Transverse colon (tissue), 4 donors: Measurements from ENCODE around the gene PSMD12. TPM values are rescaled to one million over a fixed set of nuclear protein-coding genes. Genes with fewer than 3 reads are reported as not detected.
A peak's percentile ranks its signal among the peaks of the same experiment; 100 is the strongest.

ENCODE experiments used
- DNase-seq: peaks from one replicate; pipeline ENCODE4 v3.0.0-alpha.2; 2019
- H3K27ac ChIP-seq, 4 donors: fragments of 200-600 bp; sonication (generic); 2 replicates each; pipeline ENCODE4 v1.5.1; 2016 to 2018; ENCODE audit warnings: inconsistent platforms in 4 of 4
- H3K27me3 ChIP-seq: fragments of 200-600 bp; sonication (generic); 2 replicates; pipeline ENCODE4 v1.5.1; 2017; ENCODE audit warnings: inconsistent platforms
- H3K36me3 ChIP-seq, 4 donors: fragments of 200-600 bp; sonication (generic); 2 replicates each; pipeline ENCODE4 v1.5.1; 2017 to 2019; ENCODE audit warnings: inconsistent platforms in 4 of 4
- H3K4me1 ChIP-seq, 4 donors: fragments of 200-600 bp; sonication (generic); 2 replicates each; pipeline ENCODE4 v1.5.1; 2017 to 2020; ENCODE audit warnings: inconsistent platforms in 4 of 4
- H3K4me3 ChIP-seq, 4 donors: fragments of 200-600 bp; sonication (generic); 1 replicate in 1 of 4; 2 replicates in 3 of 4; pipeline versions ENCODE4 v1.5.1 to v1.6.1; 2017 to 2019; ENCODE audit warnings: inconsistent platforms in 4 of 4
- H3K9me3 ChIP-seq, 2 donors: fragments of 200-600 bp; sonication (generic); 2 replicates each; pipeline ENCODE4 v1.5.1; 2017 to 2019; ENCODE audit warnings: inconsistent platforms in 2 of 2
- EP300 ChIP-seq: sonication (generic); formaldehyde crosslinking; IDR thresholded peaks from one replicate; pipeline ENCODE4 v1.6.1; 2017; ENCODE audit warnings: antibody characterized with exemption, low read depth
- POLR2A ChIP-seq: fragments of 450-650 bp; IDR thresholded peaks from one replicate; pipeline ENCODE4 v1.6.1; 2016; ENCODE audit warnings: antibody characterized with exemption, mild to moderate bottlenecking, moderate library complexity
- POLR2AphosphoS5 ChIP-seq, 3 donors: sonication (generic); formaldehyde crosslinking; IDR thresholded peaks; one replicate each; pipeline ENCODE4 v1.6.1; 2016; ENCODE audit warnings: antibody characterized with exemption in 3 of 3
- WGBS, 2 donors: methylation state at CpG; one replicate each; pipeline ENCODE4 v1.1.5; 2018; ENCODE audit warnings: low coverage in 1 of 2; 5-methylcytosine and 5-hydroxymethylcytosine counted together
- in situ Hi-C, 4 donors: fragments of 200-750 bp; cut with MboI; loops; one replicate each; pipeline versions ENCODE4 v1.15.0 to v1.15.1; 2017; ENCODE audit warnings: low sequenced_read_pairs in 3 of 4, low pct_ligation_motif_present in 1 of 4, low pct_unique_long_range_greater_than_20kb in 1 of 4
- intact Hi-C: fragments of 100-400 bp; cut with DNase I; formaldehyde crosslinking; loops from one replicate; pipeline ENCODE4 v1.15.1; 2023; ENCODE audit warnings: low total_unique reads
- total RNA-seq, 4 donors: library from RNA; depleted of rRNA; stranded (reverse); fragments of >200 nt; gene quantifications; one replicate each; pipeline ENCODE4 v1.1.0, GENCODE V29; 2016
- TF ChIP-seq, protein P1 (sequence below), 5 experiments: fragments of 200-600 bp in 3 of 5; fragments of 450-650 bp in 2 of 5; sonication (generic) in 3 of 5; IDR thresholded peaks; 1 replicate in 2 of 5; 2 replicates in 3 of 5; pipeline ENCODE4 v1.5.1; 2016 to 2017; ENCODE audit warnings: antibody characterized with exemption in 5 of 5, inconsistent platforms in 3 of 5, mild to moderate bottlenecking in 2 of 5, moderate library complexity in 1 of 5

PSMD12 gene
- total RNA-seq, 4 donors from 2014 or later = 7.2 to 25.2 (median 12.5) TPM

DNA sequence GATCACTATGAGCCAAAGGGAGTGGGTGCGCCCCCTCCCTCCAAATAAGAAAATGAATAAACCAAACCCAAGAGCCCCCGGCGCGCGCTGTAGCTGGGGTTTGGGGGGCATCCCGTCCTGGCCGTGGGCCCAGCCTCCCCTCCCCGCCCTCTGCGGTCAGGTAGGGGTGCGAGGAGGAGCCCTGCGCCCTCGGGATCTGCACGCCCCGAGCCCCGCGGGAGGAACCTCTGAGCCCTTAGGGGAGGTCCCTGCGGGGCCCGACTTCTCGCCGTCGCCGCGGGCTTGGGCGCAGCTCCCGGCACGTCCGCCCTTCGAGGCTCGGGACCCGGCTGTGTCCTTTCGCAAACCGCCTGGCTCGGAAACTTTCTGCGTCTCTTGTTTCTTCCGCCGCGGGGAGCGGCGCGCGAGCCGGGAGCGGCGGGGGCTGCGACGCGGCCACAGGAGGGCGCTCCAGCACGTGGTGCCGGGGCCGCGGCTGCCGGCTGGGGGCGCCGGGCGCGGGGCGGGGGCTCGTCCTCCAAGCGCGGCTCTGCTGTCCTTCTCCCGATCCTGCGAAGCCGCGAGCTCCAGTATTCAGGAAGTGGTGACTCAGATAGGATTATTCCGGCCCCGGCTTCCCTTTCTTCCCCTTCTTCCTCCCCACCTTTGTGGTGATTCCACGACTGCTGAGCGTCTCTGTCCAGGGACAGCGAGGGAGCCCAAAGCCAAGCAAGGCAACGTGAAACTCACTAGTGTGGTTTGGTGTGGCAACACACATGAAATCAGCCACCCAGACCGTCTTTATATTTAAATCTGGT lies 12.3 kb upstream of the PSMD12 start:
- TF ChIP-seq, protein P1, sequence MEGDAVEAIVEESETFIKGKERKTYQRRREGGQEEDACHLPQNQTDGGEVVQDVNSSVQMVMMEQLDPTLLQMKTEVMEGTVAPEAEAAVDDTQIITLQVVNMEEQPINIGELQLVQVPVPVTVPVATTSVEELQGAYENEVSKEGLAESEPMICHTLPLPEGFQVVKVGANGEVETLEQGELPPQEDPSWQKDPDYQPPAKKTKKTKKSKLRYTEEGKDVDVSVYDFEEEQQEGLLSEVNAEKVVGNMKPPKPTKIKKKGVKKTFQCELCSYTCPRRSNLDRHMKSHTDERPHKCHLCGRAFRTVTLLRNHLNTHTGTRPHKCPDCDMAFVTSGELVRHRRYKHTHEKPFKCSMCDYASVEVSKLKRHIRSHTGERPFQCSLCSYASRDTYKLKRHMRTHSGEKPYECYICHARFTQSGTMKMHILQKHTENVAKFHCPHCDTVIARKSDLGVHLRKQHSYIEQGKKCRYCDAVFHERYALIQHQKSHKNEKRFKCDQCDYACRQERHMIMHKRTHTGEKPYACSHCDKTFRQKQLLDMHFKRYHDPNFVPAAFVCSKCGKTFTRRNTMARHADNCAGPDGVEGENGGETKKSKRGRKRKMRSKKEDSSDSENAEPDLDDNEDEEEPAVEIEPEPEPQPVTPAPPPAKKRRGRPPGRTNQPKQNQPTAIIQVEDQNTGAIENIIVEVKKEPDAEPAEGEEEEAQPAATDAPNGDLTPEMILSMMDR (IDR thresholded peaks at IDR 0.05) = peak; percentile 29 to 68 (median 51)
- TF ChIP-seq EP300 (no peak), POLR2A (peak; percentile 65), POLR2AphosphoS5 (IDR thresholded peaks at IDR 0.05) (peak; percentile 43 to 81 (median 77))
- Histone ChIP-seq H3K27ac (peak overlapping the region; percentile 88 to 94 (median 92)), H3K9me3 (no peaks in the 10 kb centered on the region), H3K4me1 (peaks cover 0 to 12% (median 7%) of the 10 kb centered on the region in 4 donors), H3K27me3 (no peaks in the 10 kb centered on the region), H3K36me3 (no peaks in the 10 kb centered on the region), H3K4me3 (peak overlapping the region; percentile 63 to 72 (median 68))
- DNase-seq = peak; percentile 79
- intact Hi-C loops (loop anchor here (10.0 kb wide), 1 partner anchor 96 kb away; no protein-coding TSS in a partner anchor), in situ Hi-C loops (loop anchor here in 1 of 4 donors (25.0 kb wide), 2 partner anchors 234 to 309 kb away; no protein-coding TSS in a partner anchor)
- whole genome bisulfite sequencing, 2 donors = 0% methylated on average over 5 to 66 of the region's 72 CpGs

DNA sequence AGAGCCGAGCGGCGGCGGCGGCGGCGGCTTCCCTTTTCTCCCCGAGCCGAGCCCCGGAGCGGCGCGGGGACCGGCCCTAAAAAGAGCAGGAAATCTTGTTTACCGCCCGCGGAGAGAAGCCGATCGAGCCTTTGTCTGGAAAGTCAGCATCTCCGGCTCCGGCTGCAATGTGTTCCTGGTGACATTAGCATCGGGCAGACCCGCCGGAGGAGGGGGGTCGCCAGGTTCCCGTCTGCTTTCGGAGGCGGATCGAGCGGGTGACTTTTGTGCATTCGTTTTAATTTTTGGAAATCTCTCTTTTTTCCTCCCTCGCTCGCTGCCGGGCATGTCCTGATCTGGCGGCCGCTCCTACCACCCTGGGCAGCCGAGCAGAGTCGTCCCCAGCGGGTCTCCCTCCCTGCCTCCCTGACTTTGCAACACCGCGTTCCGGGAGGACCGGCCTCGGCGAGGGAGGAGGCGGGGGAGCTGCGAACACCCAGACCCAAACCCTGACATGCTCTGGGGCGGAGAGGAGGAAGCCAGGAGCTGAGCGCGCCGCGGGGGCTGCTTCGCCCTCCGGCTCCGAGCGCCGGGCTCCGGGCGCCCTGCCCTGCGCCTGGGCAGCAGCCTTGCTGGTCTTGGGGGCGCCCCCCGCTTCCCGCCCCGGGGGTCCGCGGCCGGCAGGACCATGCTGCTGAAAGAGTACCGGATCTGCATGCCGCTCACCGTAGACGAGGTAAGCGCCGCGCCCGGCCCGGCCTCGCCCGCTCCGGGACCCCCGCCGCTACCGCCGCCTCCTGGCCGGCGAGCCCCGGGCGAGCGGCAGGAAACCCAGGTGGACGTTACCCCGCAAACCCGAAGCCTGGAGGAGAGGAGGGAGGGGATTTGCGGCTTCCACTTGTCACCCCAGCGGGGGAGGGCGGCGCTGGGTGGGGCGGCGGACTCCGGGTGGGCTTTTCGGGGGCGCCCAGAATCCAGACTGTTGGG lies 11.4 kb upstream of the PSMD12 start:
- no peaks in the 10 kb centered on the region for H3K27me3 ChIP-seq
- in situ Hi-C loops = loop anchor here in 1 of 4 donors (25.0 kb wide), 2 partner anchors 235 to 310 kb away; no protein-coding TSS in a partner anchor

DNA sequence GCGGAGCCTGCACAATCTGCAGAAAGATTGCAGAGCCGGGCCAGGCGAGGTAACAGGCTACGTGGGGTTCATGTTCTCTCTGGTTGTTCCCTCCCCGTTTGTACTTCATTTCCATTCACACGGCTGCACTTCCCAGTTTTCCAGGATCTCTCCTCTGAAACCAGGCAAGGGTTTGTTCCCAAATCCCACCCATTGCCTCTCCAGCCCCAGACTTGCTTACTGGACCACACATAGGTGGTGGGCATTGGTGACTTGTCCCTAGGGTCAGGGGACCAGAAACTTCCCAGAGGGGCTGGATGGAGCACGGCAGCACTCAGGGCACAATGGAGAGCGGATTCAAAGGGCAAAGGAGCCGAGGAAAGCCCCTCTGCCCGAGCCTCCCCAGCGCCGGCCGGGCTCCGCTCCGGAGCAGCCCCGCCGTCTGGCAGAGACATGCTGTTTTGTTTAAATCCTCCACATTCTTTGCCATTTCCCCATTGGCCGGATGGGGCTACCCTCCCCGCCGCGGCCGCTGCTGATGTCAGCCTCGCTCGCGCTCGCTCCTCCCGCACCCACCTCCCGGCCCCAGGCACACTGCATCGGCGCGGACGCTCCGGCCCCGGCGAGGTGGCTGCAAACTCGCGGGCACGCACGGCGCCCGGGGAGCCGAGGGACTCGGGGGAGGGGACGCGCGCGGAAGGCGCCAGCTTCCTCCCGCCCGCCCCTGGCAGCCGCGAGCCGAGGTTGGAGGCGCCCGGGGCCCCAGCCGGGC lies 10.5 kb upstream of the PSMD12 start, which contains the start of gene PITPNC1:
Gene PITPNC1, plus strand, starts transcription at position 545 of the 751 bp plus-strand sequence.
- H3K36me3 ChIP-seq = no peaks in the 10 kb centered on the region
- peaks cover 0 to 12% (median 7%) of the 10 kb centered on the region in 4 donors for H3K4me1 ChIP-seq
- peak; percentile 87 for DNase-seq
- 2% methylated on average over 47 of the region's 56 CpGs; no CpG with 5 or more reads in 1 of the 2 donors for WGBS, 2 donors
- peak within 1 kb of the TSS; percentile 63 to 72 (median 68) for H3K4me3 ChIP-seq
- H3K9me3 ChIP-seq = no peaks in the 10 kb centered on the region
- TF ChIP-seq EP300 (no peak), POLR2A (peak; percentile 61), POLR2AphosphoS5 (IDR thresholded peaks at IDR 0.05) (peak; percentile 76 to 93 (median 90))
- TF ChIP-seq, protein P1 (IDR thresholded peaks at IDR 0.05) = peak in 2 of 5 experiments; percentile 12 to 24
- H3K27ac ChIP-seq = peak within 1 kb of the TSS; percentile 88 to 94 (median 92)
- in situ Hi-C loops = loop anchor here in 1 of 4 donors (25.0 kb wide), 2 partner anchors 235 to 310 kb away; no protein-coding TSS in a partner anchor
- no peaks in the 10 kb centered on the region for H3K27me3 ChIP-seq
- intact Hi-C loops = loop anchor here (10.0 kb wide), 1 partner anchor 98 kb away; no protein-coding TSS in a partner anchor

More for the DNA sequence above, 11.4 kb upstream of the PSMD12 start:
- intact Hi-C loops = loop anchor here (10.0 kb wide), 1 partner anchor 97 kb away; no protein-coding TSS in a partner anchor
- Histone ChIP-seq H3K27ac (peak overlapping the region; percentile 88 to 94 (median 92)), H3K4me3 (peak overlapping the region; percentile 63 to 72 (median 68)), H3K4me1 (peaks cover 0 to 12% (median 7%) of the 10 kb centered on the region in 4 donors), H3K36me3 (no peaks in the 10 kb centered on the region), H3K9me3 (no peaks in the 10 kb centered on the region)
- TF ChIP-seq, protein P1 (IDR thresholded peaks at IDR 0.05) = peak in 1 of 5 experiments; percentile 36
- no peak for TF ChIP-seq POLR2A
- WGBS, 2 donors = 0% methylated on average over 10 to 68 of the region's 100 CpGs
- peak; percentile 53 for DNase-seq
